ENCODE results near the gene SRC.

The SRC gene

GRCh38 chr20:37315452-37316110, 30.4 kb upstream of the SRC start:
- no peak for TF ChIP-seq CTCF (IDR thresholded peaks at IDR 0.05; ENCODE audit: insufficient read depth, missing control alignments)
- FAIRE-seq, result no peak
- no peak for DNase-seq (ENCODE audit: insufficient read length, low spot score)

- no peak for TF ChIP-seq CTCF (IDR thresholded peaks at IDR 0.05; ENCODE audit: insufficient read depth, missing control alignments)
- DNase-seq (ENCODE audit: insufficient read length, low spot score) (no peak), FAIRE-seq (no peak)
Observed at GRCh38 chr20:37316116-37316774, 29.7 kb upstream of the SRC start.

- no peak for TF ChIP-seq CTCF (IDR thresholded peaks at IDR 0.05; ENCODE audit: insufficient read depth, missing control alignments)
- FAIRE-seq (no peak), DNase-seq (ENCODE audit: insufficient read length, low spot score) (no peak)
Observed at GRCh38 chr20:37316775-37317170, 29.2 kb upstream of the SRC start.

GRCh38 chr20:37317316-37317715, 28.6 kb upstream of the SRC start:
- no peak for TF ChIP-seq CTCF (IDR thresholded peaks at IDR 0.05; ENCODE audit: insufficient read depth, missing control alignments)
- DNase-seq (ENCODE audit: insufficient read length, low spot score), result no peak
- no peak for FAIRE-seq

GRCh38 chr20:37317994-37318640, 27.8 kb upstream of the SRC start:
- FAIRE-seq, result no peak
- DNase-seq (ENCODE audit: insufficient read length, low spot score), result no peak
- no peak for TF ChIP-seq CTCF (IDR thresholded peaks at IDR 0.05; ENCODE audit: insufficient read depth, missing control alignments)

- DNase-seq (ENCODE audit: insufficient read length, low spot score) (no peak), FAIRE-seq (no peak)
- no peak for TF ChIP-seq CTCF (IDR thresholded peaks at IDR 0.05; ENCODE audit: insufficient read depth, missing control alignments)
Observed at GRCh38 chr20:37319151-37319671, 26.7 kb upstream of the SRC start.
